Embryonic facial prominence (tissue), 1 donor: ENCODE results near the gene DCK.

Source experiments
- DNase-seq: peaks from one replicate; pipeline ENCODE4 v3.0.0-alpha.2; 2016; ENCODE audit errors: extremely low spot score

DCK gene

GRCh38 chr4:71062436-71062835 lies 69.0 kb downstream of the DCK start:
- no peak for DNase-seq

GRCh38 chr4:71063711-71064110 lies 70.3 kb downstream of the DCK start:
- DNase-seq, result no peak

GRCh38 chr4:71064521-71064920 lies 71.1 kb downstream of the DCK start:
- no peak for DNase-seq

GRCh38 chr4:71065991-71066510 lies 72.6 kb downstream of the DCK start:
- DNase-seq, result no peak

GRCh38 chr4:71066737-71067716 lies 73.6 kb downstream of the DCK start:
- DNase-seq, result no peak

- no peak for DNase-seq
Measured at GRCh38 chr4:71069063-71069462, 75.6 kb downstream of the DCK start.

- DNase-seq, result no peak
Measured at GRCh38 chr4:71070015-71070414, 76.6 kb downstream of the DCK start.

- DNase-seq, result no peak
Measured at GRCh38 chr4:71074452-71075299, 81.2 kb downstream of the DCK start.
